Activated CD8-positive, alpha-beta memory T cell treated with anti-CD3 and anti-CD28 coated beads, Interleukin-2, amount 10 ng/mL, durations not matched to agents 7 days and 5 days (primary cell): ENCODE data around the gene LDB2. TPM values are rescaled to one million over a fixed set of nuclear protein-coding genes. Genes with fewer than 3 reads are reported as not detected.
"Not testable (repeated sequence)": the region's sequence is repeated elsewhere in the genome, so short reads cannot be mapped to it uniquely, and the experiment has no call there.

Experiments used
- ATAC-seq: fragments of 150-1000 bp; cut with Tn5 transposase; one replicate; pipeline ENCODE4 v1.10.0; 2021; ENCODE audit warnings: moderate library complexity
- CTCF ChIA-PET: fragments of 350-600 bp; sonication (Branson Sonifier 250); formaldehyde crosslinking; loops from one replicate; lab custom pipeline; 2021; ENCODE audit warnings: antibody characterized with exemption; lab: Charles Lee
- DNase-seq: peaks from one replicate; pipeline ENCODE4 v3.0.0-alpha.2; 2020
- H3K27ac Mint-ChIP-seq: one replicate; pipeline ENCODE4 v1.8.0; 2021; ENCODE audit warnings: mild to moderate bottlenecking, mixed read lengths
- H3K27me3 Mint-ChIP-seq: one replicate; pipeline ENCODE4 v1.8.0; 2021; ENCODE audit warnings: mixed read lengths
- H3K36me3 Mint-ChIP-seq: one replicate; pipeline ENCODE4 v1.8.0; 2021; ENCODE audit warnings: mild to moderate bottlenecking, mixed read lengths
- H3K4me1 Mint-ChIP-seq: one replicate; pipeline ENCODE4 v1.8.0; 2021; ENCODE audit warnings: mixed read lengths
- H3K4me3 Mint-ChIP-seq: one replicate; pipeline ENCODE4 v1.8.0; 2021; ENCODE audit warnings: mild to moderate bottlenecking, moderate library complexity, mixed read lengths
- H3K9me3 Mint-ChIP-seq: one replicate; pipeline ENCODE4 v1.8.0; 2022; ENCODE audit warnings: low read depth, mixed read lengths
- total RNA-seq, 2 experiments: library from RNA; stranded (reverse); gene quantifications; one replicate each; pipeline ENCODE4 v1.2.3, GENCODE V29; 2021

Gene LDB2
- total RNA-seq, 2 experiments from 2014 or later: not detected

- Mint-ChIP-seq H3K27ac (no peak overlapping the region), H3K36me3 (no peaks in the 10 kb centered on the region), H3K4me3 (no peak overlapping the region), H3K9me3 (no peaks in the 10 kb centered on the region), H3K27me3 (no peaks in the 10 kb centered on the region), H3K4me1 (no peaks in the 10 kb centered on the region)
- ATAC-seq: no peak
- CTCF ChIA-PET: no interaction called here
- DNase-seq: no peak
These were observed 238.8 kb downstream of the LDB2 start for GRCh38 chr4:16659694-16660093.

- no peaks in the 10 kb centered on the region for H3K9me3 Mint-ChIP-seq
- no peak overlapping the region for H3K4me3 Mint-ChIP-seq
- no peaks in the 10 kb centered on the region for H3K4me1 Mint-ChIP-seq
- ATAC-seq (no peak), DNase-seq (no peak)
- no peaks in the 10 kb centered on the region for H3K27me3 Mint-ChIP-seq
- no peaks in the 10 kb centered on the region for H3K36me3 Mint-ChIP-seq
- H3K27ac Mint-ChIP-seq: no peak overlapping the region
- CTCF ChIA-PET: no interaction called here
These were observed 239.4 kb downstream of the LDB2 start for GRCh38 chr4:16659079-16659478.

GRCh38 chr4:16658183-16658582, 240.3 kb downstream of the LDB2 start:
- ATAC-seq (no peak), DNase-seq (no peak)
- CTCF ChIA-PET: no interaction called here
- Mint-ChIP-seq H3K9me3 (no peaks in the 10 kb centered on the region), H3K27ac (no peak overlapping the region), H3K27me3 (no peaks in the 10 kb centered on the region), H3K36me3 (no peaks in the 10 kb centered on the region), H3K4me1 (no peaks in the 10 kb centered on the region), H3K4me3 (no peak overlapping the region)

DNA sequence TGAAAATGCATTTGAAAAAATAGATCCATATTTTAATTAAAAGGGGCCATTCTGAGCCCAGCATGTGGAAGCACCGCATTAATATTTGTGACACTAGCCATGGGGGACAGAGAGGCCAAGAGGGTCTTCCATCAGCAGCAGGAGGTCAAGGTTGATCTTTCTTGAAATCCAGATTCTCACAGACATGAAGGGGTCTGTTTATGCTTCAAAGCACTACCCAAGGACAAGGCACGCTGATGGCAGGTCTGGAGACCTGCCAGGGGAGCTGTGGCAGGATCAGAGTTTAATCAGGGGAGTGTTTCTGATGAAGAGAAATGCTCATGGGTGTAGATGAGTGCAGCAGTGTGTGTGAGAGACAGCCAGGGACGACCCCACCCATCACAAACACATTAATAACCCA, 243.3 kb downstream of the LDB2 start:
- DNase-seq (no peak), ATAC-seq (no peak)
- Mint-ChIP-seq H3K4me1 (no peaks in the 10 kb centered on the region), H3K27me3 (no peaks in the 10 kb centered on the region), H3K9me3 (no peaks in the 10 kb centered on the region), H3K27ac (no peak overlapping the region), H3K4me3 (no peak overlapping the region), H3K36me3 (no peaks in the 10 kb centered on the region)
- CTCF ChIA-PET: no interaction called here

DNA sequence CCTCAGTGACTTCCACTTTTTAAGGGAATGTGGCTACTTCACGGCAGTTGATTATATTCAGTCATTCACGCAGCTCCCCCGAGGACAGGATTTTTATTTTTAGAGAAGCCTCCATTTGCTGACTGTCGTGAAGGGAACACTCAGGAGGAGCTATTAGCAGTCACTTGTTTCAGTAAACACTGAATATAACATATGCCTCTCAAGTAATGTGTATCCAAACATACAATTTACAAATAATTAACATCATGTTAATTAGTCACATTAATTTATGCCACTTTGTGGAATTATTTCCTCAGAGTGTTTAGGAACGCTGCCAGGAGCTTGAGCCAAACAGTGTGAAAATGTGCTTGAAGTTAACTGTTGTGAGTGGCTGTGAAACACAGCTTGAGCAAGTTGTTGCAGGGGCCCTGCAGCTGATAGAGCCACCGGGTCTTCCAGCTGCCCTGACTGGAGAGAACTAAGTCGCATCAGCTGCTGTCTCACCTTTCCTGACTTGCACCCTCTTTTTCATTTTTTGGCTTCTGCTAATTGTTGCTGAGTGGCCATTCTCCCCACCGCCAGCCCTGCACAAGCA, 245.6 kb downstream of the LDB2 start:
- CTCF ChIA-PET: no interaction called here
- ATAC-seq (no peak), DNase-seq (no peak)
- H3K27me3 Mint-ChIP-seq: no peaks in the 10 kb centered on the region
- H3K9me3 Mint-ChIP-seq: no peaks in the 10 kb centered on the region
- H3K4me3 Mint-ChIP-seq: no peak overlapping the region
- no peaks in the 10 kb centered on the region for H3K4me1 Mint-ChIP-seq
- no peak overlapping the region for H3K27ac Mint-ChIP-seq
- no peaks in the 10 kb centered on the region for H3K36me3 Mint-ChIP-seq

GRCh38 chr4:16646459-16646858, 252.0 kb downstream of the LDB2 start:
- no peak for DNase-seq
- H3K9me3 Mint-ChIP-seq: no peaks in the 10 kb centered on the region
- no peak overlapping the region for H3K27ac Mint-ChIP-seq
- H3K27me3 Mint-ChIP-seq: no peaks in the 10 kb centered on the region
- H3K36me3 Mint-ChIP-seq: no peaks in the 10 kb centered on the region
- ATAC-seq: no peak
- H3K4me1 Mint-ChIP-seq: no peaks in the 10 kb centered on the region
- H3K4me3 Mint-ChIP-seq: no peak overlapping the region
- CTCF ChIA-PET: no interaction called here

DNA sequence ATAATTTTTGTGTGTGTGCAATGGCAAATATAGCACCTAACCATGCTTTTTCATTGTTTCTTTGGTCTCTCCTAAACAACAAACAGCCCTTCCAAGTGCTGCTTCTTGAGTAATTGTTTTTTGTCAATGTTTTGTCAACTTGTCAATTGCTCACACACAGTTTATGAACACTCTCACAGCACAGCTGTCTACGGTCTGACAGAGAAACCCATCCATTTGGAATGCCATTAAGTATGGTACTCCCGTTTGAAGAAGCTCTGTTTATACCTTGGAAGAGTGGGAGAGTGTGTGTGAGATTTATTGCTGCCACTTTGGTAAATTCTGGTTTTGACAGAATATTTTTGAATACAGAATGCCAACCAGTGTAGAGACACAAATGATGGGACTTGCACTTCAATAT, 254.6 kb downstream of the LDB2 start:
- Mint-ChIP-seq H3K27ac (no peak overlapping the region), H3K27me3 (no peaks in the 10 kb centered on the region)

GRCh38 chr4:16642897-16643296, 255.5 kb downstream of the LDB2 start:
- no peaks in the 10 kb centered on the region for H3K27me3 Mint-ChIP-seq

More for the DNA sequence above, 254.6 kb downstream of the LDB2 start:
- H3K4me1 Mint-ChIP-seq: no peaks in the 10 kb centered on the region
- no peak for DNase-seq
- H3K36me3 Mint-ChIP-seq: no peaks in the 10 kb centered on the region
- H3K9me3 Mint-ChIP-seq: no peaks in the 10 kb centered on the region
- no peak for ATAC-seq
- CTCF ChIA-PET: no interaction called here
- no peak overlapping the region for H3K4me3 Mint-ChIP-seq

GRCh38 chr4:16641971-16642370, 256.5 kb downstream of the LDB2 start:
- no peak for ATAC-seq
- CTCF ChIA-PET: no interaction called here
- Mint-ChIP-seq H3K27ac (no peak overlapping the region), H3K36me3 (no peaks in the 10 kb centered on the region), H3K9me3 (no peaks in the 10 kb centered on the region), H3K27me3 (no peaks in the 10 kb centered on the region), H3K4me1 (no peaks in the 10 kb centered on the region), H3K4me3 (no peak overlapping the region)
- no peak for DNase-seq

More at GRCh38 chr4:16642897-16643296, 255.5 kb downstream of the LDB2 start:
- no peak for DNase-seq
- no peaks in the 10 kb centered on the region for H3K4me1 Mint-ChIP-seq
- no peaks in the 10 kb centered on the region for H3K36me3 Mint-ChIP-seq
- H3K9me3 Mint-ChIP-seq: no peaks in the 10 kb centered on the region
- no peak for ATAC-seq
- H3K4me3 Mint-ChIP-seq: no peak overlapping the region
- CTCF ChIA-PET: no interaction called here
- H3K27ac Mint-ChIP-seq: no peak overlapping the region

DNA sequence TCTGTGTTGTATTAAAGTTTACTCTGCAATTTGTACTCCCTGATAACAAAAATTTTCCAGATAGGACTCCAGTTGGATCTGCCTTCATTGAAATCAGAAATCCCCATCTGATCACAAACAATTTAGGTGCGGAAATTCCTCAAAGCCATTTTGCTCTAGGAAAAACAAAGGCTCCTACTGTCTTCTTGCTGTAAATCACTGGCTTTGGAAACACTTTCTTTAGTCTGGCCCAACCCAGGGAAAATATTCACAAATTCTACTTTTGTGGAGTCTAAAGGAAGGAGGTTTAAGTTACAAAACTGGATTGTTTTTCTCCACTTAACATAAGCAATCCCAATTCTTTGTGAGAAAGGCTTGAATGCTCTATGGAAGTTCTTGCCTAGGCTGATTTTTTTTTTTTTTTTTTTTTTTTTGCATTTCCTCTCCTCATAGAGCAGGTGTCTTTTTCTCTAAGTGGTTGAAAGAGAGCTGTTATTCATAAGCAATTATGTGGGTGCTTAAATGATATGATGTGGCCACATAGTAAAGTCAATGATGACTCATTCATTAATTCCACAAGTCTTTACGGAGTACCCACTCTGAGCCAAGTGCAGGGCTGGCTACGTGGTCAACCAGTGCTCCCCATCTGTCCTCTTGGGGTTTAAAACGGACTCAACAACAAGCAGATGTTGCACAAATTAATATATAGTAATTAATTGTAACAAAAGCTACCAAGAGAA, 261.4 kb downstream of the LDB2 start:
- H3K4me3 Mint-ChIP-seq: no peak overlapping the region
- CTCF ChIA-PET: no interaction called here
- H3K4me1 Mint-ChIP-seq: no peaks in the 10 kb centered on the region
- ATAC-seq: no peak
- no peaks in the 10 kb centered on the region for H3K27me3 Mint-ChIP-seq
- H3K9me3 Mint-ChIP-seq: no peaks in the 10 kb centered on the region
- H3K36me3 Mint-ChIP-seq: no peaks in the 10 kb centered on the region
- DNase-seq: no peak
- H3K27ac Mint-ChIP-seq: no peak overlapping the region

GRCh38 chr4:16636304-16636703, 262.1 kb downstream of the LDB2 start:
- ATAC-seq (no peak), DNase-seq (no peak)
- Mint-ChIP-seq H3K9me3 (no peaks in the 10 kb centered on the region), H3K27me3 (no peaks in the 10 kb centered on the region), H3K4me1 (no peaks in the 10 kb centered on the region), H3K36me3 (no peaks in the 10 kb centered on the region), H3K4me3 (no peak overlapping the region), H3K27ac (no peak overlapping the region)
- CTCF ChIA-PET: no interaction called here

- CTCF ChIA-PET, H3K4me3 Mint-ChIP-seq, H3K27me3 Mint-ChIP-seq, DNase-seq, H3K36me3 Mint-ChIP-seq, ATAC-seq, H3K4me1 Mint-ChIP-seq, H3K27ac Mint-ChIP-seq, H3K9me3 Mint-ChIP-seq: not testable (repeated sequence)
These were observed 269.2 kb downstream of the LDB2 start for GRCh38 chr4:16629274-16629673.

DNA sequence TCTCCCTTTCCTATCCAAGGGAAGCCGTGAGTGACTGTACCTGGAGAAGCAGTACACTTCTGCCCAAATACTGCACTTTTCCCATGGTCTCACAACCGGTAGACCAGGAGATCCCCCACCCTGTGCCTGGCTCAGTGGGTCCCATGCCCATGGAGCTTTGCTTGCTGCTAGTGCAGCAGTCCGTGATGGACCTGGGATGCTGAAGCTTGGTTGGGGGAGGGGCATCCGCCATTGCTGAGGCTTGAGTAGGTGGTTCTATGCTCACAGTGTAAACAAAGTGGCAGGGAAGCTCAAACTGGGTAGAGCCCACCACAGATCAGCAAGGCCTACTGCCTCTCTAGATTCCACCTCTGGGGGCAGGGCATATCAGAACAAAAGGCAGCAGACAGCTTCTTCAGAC, 269.6 kb downstream of the LDB2 start:
- CTCF ChIA-PET, H3K27me3 Mint-ChIP-seq, H3K9me3 Mint-ChIP-seq, DNase-seq, H3K27ac Mint-ChIP-seq, H3K4me3 Mint-ChIP-seq, H3K4me1 Mint-ChIP-seq, H3K36me3 Mint-ChIP-seq, ATAC-seq: not testable (repeated sequence)

DNA sequence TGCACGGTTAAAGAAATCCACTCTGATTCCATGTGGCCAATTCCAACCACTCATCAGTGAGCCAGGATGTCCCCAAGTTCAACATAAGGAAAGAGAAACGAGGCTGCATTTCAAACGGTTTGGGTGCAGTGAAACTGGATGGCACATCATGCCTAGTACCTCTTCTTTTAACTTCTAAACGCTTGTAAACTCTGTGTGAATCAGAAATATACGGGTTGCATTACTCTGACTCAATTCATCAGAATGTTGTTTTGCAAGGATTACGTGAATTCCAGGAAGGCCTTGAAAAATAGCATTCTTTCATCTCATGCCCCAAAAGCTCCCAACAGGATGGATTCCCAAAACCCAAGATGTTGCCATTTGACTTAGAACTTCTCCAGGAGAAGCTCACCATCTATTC, 270.4 kb downstream of the LDB2 start:
- Mint-ChIP-seq H3K27me3 (no peaks in the 10 kb centered on the region), H3K27ac (no peak overlapping the region), H3K9me3 (peaks cover 3% of the 10 kb centered on the region), H3K36me3 (no peaks in the 10 kb centered on the region), H3K4me3 (no peak overlapping the region), H3K4me1 (no peaks in the 10 kb centered on the region)
- DNase-seq (no peak), ATAC-seq (no peak)
- CTCF ChIA-PET: no interaction called here
